ENCODE data around the gene UCP2. TPM values are rescaled to one million over a fixed set of nuclear protein-coding genes. Genes with fewer than 3 reads are reported as not detected.
A peak's percentile ranks its signal among the peaks of the same experiment; 100 is the strongest.

The UCP2 gene, protein sequence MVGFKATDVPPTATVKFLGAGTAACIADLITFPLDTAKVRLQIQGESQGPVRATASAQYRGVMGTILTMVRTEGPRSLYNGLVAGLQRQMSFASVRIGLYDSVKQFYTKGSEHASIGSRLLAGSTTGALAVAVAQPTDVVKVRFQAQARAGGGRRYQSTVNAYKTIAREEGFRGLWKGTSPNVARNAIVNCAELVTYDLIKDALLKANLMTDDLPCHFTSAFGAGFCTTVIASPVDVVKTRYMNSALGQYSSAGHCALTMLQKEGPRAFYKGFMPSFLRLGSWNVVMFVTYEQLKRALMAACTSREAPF
- total RNA-seq (100 to 1,000 TPM; 241 to 754 (median 311) TPM), total RNA-seq (6.1 to 356 (median 63.8) reads per million in 29 experiments)
- total RNA-seq (2013), result 303 TPM

- Mint-ChIP-seq H3K9me3 (no peaks in the 10 kb centered on the region), H3K27ac (peak within 1 kb of the TSS; percentile 98 to 99), H3K4me3 (peak within 1 kb of the TSS; percentile 89 to 98 (median 97)), H3K27me3 (no peaks in the 10 kb centered on the region), H3K4me1 (peaks cover 45 to 58% (median 46%) of the 10 kb centered on the region in 3 donors), H3K36me3 (peaks cover 39% of the 10 kb centered on the region)
- WGBS (ENCODE audit: insufficient coverage), result under 1% methylated on average over 36 of the region's 43 CpGs
- DNase-seq, result peak in 34 of 35 experiments; percentile 65 to 90 (median 77)
- CTCF ChIA-PET, result interaction anchor here in 1 of 2 donors (1.1 to 3.7 kb wide), 3 partner anchors 12 to 22 kb away, joined by 4 to 15 read pairs (median 7); no protein-coding TSS in a partner anchor
- Histone ChIP-seq H3K4me1 (ENCODE audit: control insufficient read depth in 1 of 2, extremely low read depth in 1 of 2, insufficient read depth in 2 of 2, low read length in 2 of 2) (peaks cover 36 to 52% of the 10 kb centered on the region in 2 experiments), H3K9me3 (no peaks in the 10 kb centered on the region), H3K4me3 (ENCODE audit: control insufficient read depth in 1 of 2, extremely low read depth in 1 of 2, low read length in 1 of 2) (peak within 1 kb of the TSS; percentile 61 to 98), H3K27me3 (replicated peaks in 1 of 2; ENCODE audit: control insufficient read depth in 2 of 2, extremely low read depth in 1 of 2, insufficient read depth in 2 of 2, low read length in 1 of 2) (no peaks in the 10 kb centered on the region), H3K27ac (ENCODE audit: low read length) (peak within 1 kb of the TSS; percentile 94), H3K36me3 (ENCODE audit: control insufficient read depth in 2 of 2, extremely low read depth in 1 of 2, insufficient read depth in 1 of 2, low read length in 1 of 2) (peaks cover 15 to 40% of the 10 kb centered on the region in 2 donors)
- POLR2A ChIA-PET, result interaction anchor here (0.6 to 6.4 kb wide), 7 partner anchors 10 to 142 kb away, joined by 3 to 199 read pairs (median 6); no protein-coding TSS in a partner anchor
- peak; percentile 69 to 78 (median 72) for ATAC-seq (replicated peaks in 1 of 4)
Measured at GRCh38 chr11:73982595-73982989, at the start of gene UCP2. TSS of gene UCP2 (minus strand) at chr11:73982843. CDS start at chr11:73978378, 4,465 bp downstream.

DNA sequence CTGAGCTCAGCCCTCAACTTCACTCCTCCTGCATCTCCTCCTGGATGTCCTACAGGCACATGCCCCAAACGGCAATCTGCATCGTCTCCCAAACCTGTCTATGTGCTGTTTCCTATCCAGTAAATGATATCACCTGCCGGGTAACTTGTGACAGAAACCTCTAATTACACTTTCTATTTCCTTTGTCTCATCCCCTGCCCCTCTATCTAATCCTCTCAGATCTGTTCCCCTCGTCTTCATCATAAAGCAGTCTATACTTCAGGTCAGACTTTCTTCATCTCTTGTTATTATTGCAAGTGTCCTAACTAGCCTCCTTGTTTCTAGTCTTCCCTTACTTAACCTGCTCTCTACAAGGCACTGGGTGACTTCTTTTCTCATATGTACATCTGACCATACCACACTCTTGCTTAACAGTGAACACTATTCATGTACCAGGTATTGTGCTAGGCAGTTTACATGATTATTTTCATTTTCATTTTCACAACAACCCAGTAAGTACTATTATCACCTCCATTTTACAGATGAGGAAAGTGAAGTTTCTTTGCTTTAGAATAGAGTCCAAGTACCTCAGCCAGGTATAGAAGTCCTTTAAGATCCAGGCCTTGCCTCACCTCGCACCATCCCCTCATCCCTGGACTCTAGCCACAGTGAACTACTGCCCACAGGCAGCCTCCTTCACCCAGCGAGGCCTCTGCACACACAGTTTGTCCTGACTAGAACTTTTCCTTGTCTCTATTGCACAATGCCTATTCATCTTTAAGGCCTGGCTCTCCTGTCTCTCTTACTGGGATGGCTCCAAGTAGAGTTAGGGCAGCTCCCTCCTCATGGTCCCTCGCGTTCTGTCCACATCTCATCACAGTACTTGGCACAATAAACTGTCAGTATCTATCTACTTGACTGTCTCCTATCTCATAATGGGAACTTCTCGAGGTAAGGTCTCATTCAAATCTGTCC lies 48.4 kb upstream of the UCP2 start:
- Histone ChIP-seq H3K4me1 (ENCODE audit: control insufficient read depth in 1 of 2, extremely low read depth in 1 of 2, insufficient read depth in 2 of 2, low read length in 2 of 2) (peaks cover 0 to 18% of the 10 kb centered on the region in 2 experiments), H3K27me3 (replicated peaks in 1 of 2; ENCODE audit: control insufficient read depth in 2 of 2, extremely low read depth in 1 of 2, insufficient read depth in 2 of 2, low read length in 1 of 2) (no peaks in the 10 kb centered on the region), H3K4me3 (ENCODE audit: control insufficient read depth in 1 of 2, extremely low read depth in 1 of 2, low read length in 1 of 2) (no peak overlapping the region), H3K27ac (ENCODE audit: low read length) (peak overlapping the region; percentile 37), H3K36me3 (ENCODE audit: control insufficient read depth in 2 of 2, extremely low read depth in 1 of 2, insufficient read depth in 1 of 2, low read length in 1 of 2) (peaks cover 4 to 35% of the 10 kb centered on the region in 2 donors), H3K9me3 (no peaks in the 10 kb centered on the region)
- DNase-seq (no peak), ATAC-seq (replicated peaks in 1 of 4) (peak in 2 of 4 experiments; percentile 51 to 56)
- WGBS (ENCODE audit: insufficient coverage), result 55% methylated on average over 9 of the region's 9 CpGs
- POLR2A ChIA-PET, result no interaction called here
- Mint-ChIP-seq H3K27ac (peak overlapping the region; percentile 78 to 85), H3K4me1 (peaks cover 30 to 38% (median 32%) of the 10 kb centered on the region in 3 donors), H3K27me3 (no peaks in the 10 kb centered on the region), H3K9me3 (no peaks in the 10 kb centered on the region), H3K4me3 (peak overlapping the region; percentile 49 to 62 (median 53)), H3K36me3 (peaks cover 34% of the 10 kb centered on the region)
- CTCF ChIA-PET, result interaction anchor here in 1 of 2 donors (0.6 kb wide), 1 partner anchor 724 kb away, joined by 3 read pairs; no protein-coding TSS in a partner anchor

- H3K4me1 ChIP-seq (ENCODE audit: control insufficient read depth in 1 of 2, extremely low read depth in 1 of 2, insufficient read depth in 2 of 2, low read length in 2 of 2), result peaks cover 0 to 16% of the 10 kb centered on the region in 2 experiments
- peak overlapping the region in 1 of 2 donors; percentile 53 for H3K27ac Mint-ChIP-seq
- ChIA-PET POLR2A (no interaction called here), CTCF (no interaction called here)
- H3K4me1 Mint-ChIP-seq, result peaks cover 22 to 46% (median 33%) of the 10 kb centered on the region in 3 donors
- no peak overlapping the region for H3K27ac ChIP-seq (ENCODE audit: low read length)
- no peaks in the 10 kb centered on the region for H3K27me3 ChIP-seq (replicated peaks in 1 of 2; ENCODE audit: control insufficient read depth in 2 of 2, extremely low read depth in 1 of 2, insufficient read depth in 2 of 2, low read length in 1 of 2)
- H3K9me3 ChIP-seq, result no peaks in the 10 kb centered on the region
- H3K9me3 Mint-ChIP-seq, result no peaks in the 10 kb centered on the region
- ATAC-seq (replicated peaks in 1 of 4) (no peak), DNase-seq (no peak)
- H3K27me3 Mint-ChIP-seq, result no peaks in the 10 kb centered on the region
- 81% methylated on average over 2 of the region's 7 CpGs for WGBS (ENCODE audit: insufficient coverage)
- H3K4me3 ChIP-seq (ENCODE audit: control insufficient read depth in 1 of 2, extremely low read depth in 1 of 2, low read length in 1 of 2), result no peak overlapping the region
- H3K36me3 Mint-ChIP-seq, result peaks cover 38% of the 10 kb centered on the region
- H3K36me3 ChIP-seq (ENCODE audit: control insufficient read depth in 2 of 2, extremely low read depth in 1 of 2, insufficient read depth in 1 of 2, low read length in 1 of 2), result peaks cover 7 to 14% of the 10 kb centered on the region in 2 donors
- no peak overlapping the region for H3K4me3 Mint-ChIP-seq
Measured at GRCh38 chr11:74025467-74026166, 43.0 kb upstream of the UCP2 start.

DNA sequence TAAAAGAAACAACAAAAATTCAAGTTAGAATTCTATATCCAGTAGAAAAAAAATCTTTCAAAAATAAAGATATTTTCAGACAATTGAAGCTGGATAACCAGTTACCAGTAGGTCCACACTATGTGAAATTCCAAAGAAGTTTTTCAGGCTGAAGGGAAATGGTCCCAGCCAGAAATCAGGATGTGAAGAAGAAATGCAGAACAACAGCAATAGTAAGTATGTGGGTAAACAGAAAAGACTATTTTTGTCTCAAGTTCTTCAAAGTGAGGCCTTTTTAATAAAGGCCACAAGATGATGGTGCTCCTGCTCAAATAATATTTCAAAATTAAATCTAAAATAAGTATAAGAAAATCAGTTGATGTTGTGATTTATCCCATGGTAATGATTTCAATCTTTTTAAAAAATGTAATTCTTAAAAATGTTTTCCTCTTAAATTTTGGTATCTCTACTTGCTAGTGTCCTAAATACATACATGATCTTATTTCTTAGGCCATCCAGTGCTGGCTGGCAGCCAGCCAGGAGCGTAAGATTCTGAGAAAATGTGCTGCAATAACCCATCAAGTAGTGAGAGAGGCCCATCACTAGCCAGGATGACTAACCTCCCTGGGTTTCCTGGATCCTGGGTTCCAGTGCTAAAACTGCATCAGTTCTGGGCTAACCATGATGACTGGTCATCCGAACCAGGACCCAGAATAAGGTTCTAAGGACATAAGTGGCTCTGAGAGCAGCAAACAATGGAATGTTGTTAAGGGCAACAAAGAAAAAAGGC lies 41.8 kb upstream of the UCP2 start:
- ATAC-seq (replicated peaks in 1 of 4), result no peak
- no peak for DNase-seq
- H3K4me3 ChIP-seq (ENCODE audit: control insufficient read depth in 1 of 2, extremely low read depth in 1 of 2, low read length in 1 of 2), result no peak overlapping the region
- peaks cover 7 to 14% of the 10 kb centered on the region in 2 donors for H3K36me3 ChIP-seq (ENCODE audit: control insufficient read depth in 2 of 2, extremely low read depth in 1 of 2, insufficient read depth in 1 of 2, low read length in 1 of 2)
- ChIA-PET POLR2A (no interaction called here), CTCF (no interaction called here)
- H3K27me3 ChIP-seq (replicated peaks in 1 of 2; ENCODE audit: control insufficient read depth in 2 of 2, extremely low read depth in 1 of 2, insufficient read depth in 2 of 2, low read length in 1 of 2), result no peaks in the 10 kb centered on the region
- Mint-ChIP-seq H3K4me1 (peaks cover 18 to 38% (median 26%) of the 10 kb centered on the region in 3 donors), H3K9me3 (no peaks in the 10 kb centered on the region), H3K36me3 (peaks cover 38% of the 10 kb centered on the region), H3K27ac (no peak overlapping the region), H3K4me3 (no peak overlapping the region), H3K27me3 (no peaks in the 10 kb centered on the region)
- H3K4me1 ChIP-seq (ENCODE audit: control insufficient read depth in 1 of 2, extremely low read depth in 1 of 2, insufficient read depth in 2 of 2, low read length in 2 of 2), result peaks cover under 1 to 18% of the 10 kb centered on the region in 2 experiments
- no peaks in the 10 kb centered on the region for H3K9me3 ChIP-seq
- H3K27ac ChIP-seq (ENCODE audit: low read length), result no peak overlapping the region
- WGBS (ENCODE audit: insufficient coverage), result no CpG with 5 or more reads among the region's 2 CpGs

- no peak overlapping the region for H3K4me3 ChIP-seq (ENCODE audit: control insufficient read depth in 1 of 2, extremely low read depth in 1 of 2, low read length in 1 of 2)
- Mint-ChIP-seq H3K4me1 (peaks cover 15 to 39% (median 32%) of the 10 kb centered on the region in 3 donors), H3K4me3 (no peak overlapping the region), H3K9me3 (no peaks in the 10 kb centered on the region), H3K36me3 (peaks cover 28% of the 10 kb centered on the region), H3K27me3 (no peaks in the 10 kb centered on the region), H3K27ac (no peak overlapping the region)
- H3K4me1 ChIP-seq (ENCODE audit: control insufficient read depth in 1 of 2, extremely low read depth in 1 of 2, insufficient read depth in 2 of 2, low read length in 2 of 2), result peaks cover 2 to 29% of the 10 kb centered on the region in 2 experiments
- H3K27ac ChIP-seq (ENCODE audit: low read length), result no peak overlapping the region
- H3K36me3 ChIP-seq (ENCODE audit: control insufficient read depth in 2 of 2, extremely low read depth in 1 of 2, insufficient read depth in 1 of 2, low read length in 1 of 2), result peaks cover 10 to 11% of the 10 kb centered on the region in 2 donors
- no peaks in the 10 kb centered on the region for H3K9me3 ChIP-seq
- POLR2A ChIA-PET, result no interaction called here
- no peak for ATAC-seq (replicated peaks in 1 of 4)
- CTCF ChIA-PET, result no interaction called here
- H3K27me3 ChIP-seq (replicated peaks in 1 of 2; ENCODE audit: control insufficient read depth in 2 of 2, extremely low read depth in 1 of 2, insufficient read depth in 2 of 2, low read length in 1 of 2), result no peaks in the 10 kb centered on the region
- no peak for DNase-seq
Measured at GRCh38 chr11:74023276-74023675, 40.6 kb upstream of the UCP2 start.
